NCI-H345 (cell line): Measurements from ENCODE around the gene MIS18BP1.
"Not testable (repeated sequence)": the region's sequence is repeated elsewhere in the genome, so short reads cannot be mapped to it uniquely, and the experiment has no call there.

Experiments
- DNase-seq: peaks from one replicate; lab custom pipeline; 2025; lab: John Stamatoyannopoulos, UW

The MIS18BP1 gene

DNA sequence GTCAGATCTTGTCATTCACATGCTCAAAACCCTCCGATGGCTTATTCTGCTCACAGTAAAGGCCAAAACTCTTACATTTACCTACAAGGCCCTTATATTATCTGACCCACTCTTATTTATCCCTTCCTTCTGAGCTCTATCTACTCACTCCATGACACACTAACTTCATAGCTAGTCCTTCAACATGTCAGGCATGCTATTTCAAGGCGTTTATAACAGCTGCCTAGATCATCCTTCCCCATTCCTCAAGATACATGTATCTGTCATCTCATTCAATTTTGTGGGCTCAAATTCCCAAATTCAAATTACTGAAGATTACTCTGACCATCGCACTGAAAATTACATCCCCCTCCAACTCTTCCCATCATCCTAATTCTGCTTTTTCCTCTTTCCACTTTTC lies 6.9 kb downstream of the MIS18BP1 start:
- no peak for DNase-seq

DNA sequence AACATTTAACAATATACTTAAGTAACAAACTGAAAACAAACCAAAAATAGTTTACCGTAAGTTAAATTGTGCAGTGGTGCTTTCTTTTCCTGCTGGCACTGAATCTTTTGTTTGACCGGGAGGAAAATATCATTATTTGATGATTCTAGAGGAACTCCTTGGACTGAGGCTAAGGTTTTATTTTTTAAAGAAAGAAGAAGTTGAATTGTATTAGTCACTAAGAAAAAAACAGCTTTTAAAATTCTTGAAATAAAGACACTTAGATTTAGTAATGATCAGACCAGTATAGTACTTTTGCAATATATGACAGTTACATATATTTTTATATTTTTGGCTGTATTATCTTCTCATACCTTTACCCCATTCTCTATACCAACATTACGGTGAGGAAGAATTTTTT lies 10.3 kb downstream of the MIS18BP1 start:
- no peak for DNase-seq

GRCh38 chr14:45238988-45239387 lies 14.0 kb downstream of the MIS18BP1 start:
- no peak for DNase-seq

DNA sequence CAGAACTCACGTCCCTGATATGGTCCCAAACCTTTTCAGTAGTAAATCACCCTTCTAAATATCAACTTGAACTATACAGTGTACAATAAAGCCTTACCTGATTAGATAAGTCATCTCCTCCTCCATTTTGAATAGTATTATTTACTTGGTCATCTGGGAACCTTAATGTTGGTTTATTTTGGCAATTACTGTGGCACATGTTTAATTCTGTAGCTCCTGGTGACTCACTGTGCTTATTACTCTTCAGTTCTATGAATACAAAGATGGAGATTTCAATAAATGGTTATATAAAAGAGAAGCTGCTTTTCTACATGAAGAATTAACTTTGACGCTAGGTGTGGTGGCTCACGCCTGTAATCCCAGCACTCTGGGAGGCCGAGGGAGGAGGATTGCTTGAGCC lies 25.4 kb downstream of the MIS18BP1 start:
- DNase-seq = no peak

GRCh38 chr14:45222485-45223262 lies 30.3 kb downstream of the MIS18BP1 start:
- no peak for DNase-seq

DNA sequence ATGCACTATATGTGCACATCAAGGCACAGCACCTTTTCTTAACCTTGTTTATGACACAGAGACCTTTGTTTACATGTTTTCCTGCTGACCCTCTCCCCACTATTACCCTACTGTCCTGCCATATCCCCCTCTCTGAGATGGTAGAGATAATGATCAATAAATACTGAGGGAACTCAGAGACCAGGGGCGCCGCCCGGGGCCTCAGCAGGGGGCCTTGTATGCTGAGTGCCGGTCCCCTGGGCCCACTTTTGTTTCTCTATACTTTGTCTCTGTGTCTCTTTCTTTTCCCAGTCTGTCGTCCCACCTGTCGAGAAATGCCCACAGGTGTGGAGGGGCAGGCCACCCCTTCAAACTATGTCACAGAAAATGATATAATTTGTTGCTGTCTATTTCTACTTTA lies 38.7 kb downstream of the MIS18BP1 start:
- not testable (repeated sequence) for DNase-seq

- not testable (repeated sequence) for DNase-seq
These were observed 39.3 kb downstream of the MIS18BP1 start for GRCh38 chr14:45213716-45214115.

DNA sequence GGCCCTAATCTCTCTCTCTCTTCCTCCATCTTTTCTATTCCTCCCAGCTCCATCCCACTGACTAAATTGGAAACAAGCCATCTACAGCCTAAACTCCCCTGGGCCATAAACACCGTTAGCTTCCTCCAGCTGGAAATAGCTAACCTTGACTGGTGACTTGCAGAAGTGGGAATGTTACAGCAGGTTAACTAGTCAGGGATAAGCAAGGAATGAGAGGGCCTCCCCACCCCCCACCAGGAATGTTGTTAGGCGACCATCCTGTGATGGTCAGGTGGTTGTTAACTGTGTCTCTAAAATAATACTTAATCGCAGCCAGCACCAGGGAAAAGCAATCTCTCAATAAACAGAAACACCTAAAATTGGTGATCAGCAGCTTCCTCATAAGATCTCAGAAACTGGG lies 40.8 kb downstream of the MIS18BP1 start:
- DNase-seq = no peak

GRCh38 chr14:45211295-45211694 lies 41.7 kb downstream of the MIS18BP1 start:
- DNase-seq = no peak

- no peak for DNase-seq
These were observed 42.8 kb downstream of the MIS18BP1 start for GRCh38 chr14:45210159-45210558.

DNA sequence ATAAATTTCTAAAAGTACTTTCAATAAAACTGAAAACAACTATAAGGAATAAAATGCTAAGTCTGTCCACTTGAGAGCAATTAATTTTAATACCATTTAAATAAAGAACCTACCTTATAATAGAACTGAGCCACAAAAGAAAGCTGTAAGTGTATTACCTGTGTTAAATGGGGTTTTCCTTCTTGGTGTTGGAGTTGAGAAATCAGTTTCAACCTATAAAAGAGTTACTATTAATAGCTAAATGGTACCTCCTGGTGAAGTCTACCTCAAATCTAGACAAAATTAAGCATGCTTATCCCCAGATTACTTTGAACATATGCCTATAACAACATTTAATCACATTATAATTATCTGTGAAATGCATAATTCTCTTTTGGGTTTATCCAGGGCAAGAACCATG lies 48.8 kb downstream of the MIS18BP1 start:
- no peak for DNase-seq

DNA sequence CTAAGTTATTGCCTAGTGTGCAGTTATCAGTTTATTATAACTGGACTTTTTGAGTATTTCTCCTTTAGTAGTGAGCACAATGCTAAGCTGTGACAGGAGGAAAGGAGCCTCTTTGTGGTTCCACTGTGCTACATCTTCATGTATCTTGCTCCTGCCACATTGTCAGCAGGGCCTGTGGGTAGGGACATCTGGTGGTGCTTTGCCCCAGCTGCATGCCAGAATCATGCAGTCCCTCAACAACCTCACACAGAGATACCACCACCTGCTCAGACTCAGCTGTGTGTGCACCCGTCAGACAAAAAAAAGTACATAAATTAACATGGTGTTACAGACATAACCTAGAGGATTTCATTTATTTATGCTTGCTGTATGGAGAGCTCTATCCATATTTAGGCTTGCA lies 51.1 kb downstream of the MIS18BP1 start:
- DNase-seq = no peak

GRCh38 chr14:45199230-45199629 lies 53.8 kb downstream of the MIS18BP1 start:
- DNase-seq = no peak

DNA sequence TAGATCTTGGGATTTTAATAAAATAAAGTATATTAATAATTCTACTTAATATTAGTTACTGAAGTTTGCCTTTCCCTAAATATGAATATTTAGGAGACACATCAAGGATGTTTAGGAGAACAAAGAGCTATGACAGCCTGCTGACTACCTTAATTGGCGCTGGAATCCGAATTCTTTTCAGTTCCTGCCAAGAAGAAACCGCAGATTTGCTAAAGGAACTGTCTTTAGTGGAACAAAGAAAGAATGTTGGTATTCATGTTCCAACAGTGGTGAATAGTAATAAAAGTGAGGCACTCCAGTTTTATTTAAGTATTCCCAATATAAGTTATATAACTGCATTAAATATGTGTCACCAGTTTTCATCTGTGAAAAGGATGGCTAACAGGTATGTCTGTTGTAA lies 54.5 kb downstream of the MIS18BP1 start:
- DNase-seq = no peak

- no peak for DNase-seq
These were observed 58.0 kb downstream of the MIS18BP1 start for GRCh38 chr14:45194964-45195363.

DNA sequence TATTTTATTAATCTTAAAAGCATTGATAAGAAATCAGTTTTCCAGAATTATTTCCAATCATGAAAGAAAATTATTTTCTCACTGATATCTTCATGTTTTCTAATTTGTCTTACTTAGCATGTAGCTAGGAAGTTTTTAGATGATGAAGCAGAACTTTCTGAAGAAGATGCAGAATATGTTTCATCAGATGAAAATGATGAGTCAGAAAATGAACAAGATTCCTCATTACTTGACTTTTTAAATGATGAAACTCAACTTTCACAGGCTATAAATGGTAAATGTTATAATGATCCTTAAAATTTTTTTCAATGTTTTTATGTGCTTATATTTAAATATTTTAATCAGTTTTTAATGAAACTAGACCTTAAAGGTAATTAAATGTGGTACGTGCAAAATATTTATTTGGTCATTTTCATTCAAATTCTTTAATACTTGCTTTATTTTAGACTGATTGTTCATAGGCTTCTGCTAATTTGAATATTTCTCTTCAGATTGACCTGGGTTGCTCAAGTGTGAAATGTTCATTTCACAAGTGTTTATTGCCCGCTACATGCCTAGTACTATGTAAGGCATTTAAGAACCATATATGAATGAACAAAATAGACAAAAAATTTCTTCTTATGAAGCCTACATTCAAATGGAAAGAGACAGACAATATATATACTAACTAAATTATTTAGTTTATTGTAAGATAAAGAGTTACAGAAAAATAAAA lies 67.7 kb downstream of the MIS18BP1 start:
- DNase-seq = no peak

GRCh38 chr14:45181806-45182205 lies 71.2 kb downstream of the MIS18BP1 start:
- no peak for DNase-seq

DNA sequence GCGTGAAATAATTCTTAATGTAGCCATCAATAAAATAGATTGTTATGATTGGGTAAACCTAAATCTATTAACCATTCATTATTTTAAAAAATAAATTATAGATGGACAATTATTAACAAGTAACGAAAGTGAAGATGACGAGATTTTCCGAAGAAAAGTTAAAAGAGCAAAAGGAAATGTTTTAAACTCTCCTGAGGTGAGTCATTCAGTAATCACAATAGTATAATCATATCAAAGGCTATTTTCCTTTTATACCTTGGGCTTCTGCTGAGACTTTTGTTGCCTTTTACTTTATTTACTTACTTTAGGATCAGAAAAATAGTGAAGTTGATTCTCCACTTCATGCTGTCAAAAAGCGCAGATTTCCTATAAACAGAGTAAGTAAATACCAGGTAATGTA lies 71.7 kb downstream of the MIS18BP1 start:
- DNase-seq = no peak

DNA sequence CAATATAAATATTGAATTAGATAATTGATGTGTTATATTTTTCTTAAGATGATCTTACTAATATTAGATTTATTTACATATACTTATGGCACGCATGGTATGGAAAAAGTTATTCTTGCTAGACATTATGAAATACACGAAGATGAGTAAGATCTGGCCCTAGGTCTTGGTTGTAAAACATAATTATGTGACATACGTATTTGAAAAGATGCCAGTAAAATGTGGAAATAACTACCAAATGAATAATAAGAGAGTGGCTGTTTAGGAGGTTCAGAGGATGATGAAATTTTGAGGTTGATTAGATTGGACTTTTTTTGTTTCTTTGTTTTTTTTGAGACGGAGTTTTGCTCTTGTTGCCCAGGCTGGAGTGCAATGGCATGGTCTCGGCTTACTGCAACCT lies 75.9 kb downstream of the MIS18BP1 start:
- DNase-seq = no peak

- DNase-seq = no peak
These were observed 83.1 kb downstream of the MIS18BP1 start for GRCh38 chr14:45169906-45170305.

DNA sequence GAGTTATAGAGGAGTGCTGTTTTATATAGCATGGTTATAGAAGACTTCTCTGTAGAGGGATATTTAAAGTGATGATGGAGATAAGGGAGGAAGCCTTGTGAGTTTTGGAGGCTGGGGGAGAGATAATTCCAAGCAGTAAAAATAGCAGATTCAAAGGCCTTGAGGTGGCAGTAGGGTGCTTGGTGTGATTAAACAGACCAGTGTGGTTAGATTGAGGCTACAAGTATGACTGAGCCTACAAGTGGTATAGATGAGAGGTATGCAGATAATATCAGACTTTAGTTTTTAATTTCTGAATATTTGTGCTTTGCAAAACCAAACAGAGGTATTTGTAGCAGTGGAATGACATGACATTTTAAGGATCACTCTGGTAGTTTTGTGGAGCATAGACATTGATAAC lies 96.9 kb downstream of the MIS18BP1 start:
- no peak for DNase-seq
